BLaER1 treated with 17β-estradiol and CSF1 and Interleukin-3, amounts not matched to agents 10 nM and 100 nM (cell line): ENCODE measurements around the gene PARK7.

Experiments
- H3K27ac ChIP-seq, 11 experiments: shearing (Covaris generic); formaldehyde crosslinking; 2 replicates each; pipeline ENCODE4 v1.8.1; 2022
- H3K27me3 ChIP-seq, 11 experiments: shearing (Covaris generic); formaldehyde crosslinking; 2 replicates each; pipeline ENCODE4 v1.8.1; 2022
- H3K36me3 ChIP-seq, 11 experiments: shearing (Covaris generic); formaldehyde crosslinking; 2 replicates each; pipeline ENCODE4 v1.8.1; 2022
- H3K4me1 ChIP-seq, 10 experiments: shearing (Covaris generic); formaldehyde crosslinking; 2 replicates each; pipeline ENCODE4 v1.8.1; 2022
- H3K4me2 ChIP-seq, 11 experiments: shearing (Covaris generic); formaldehyde crosslinking; 2 replicates each; pipeline ENCODE4 v1.8.1; 2022
- H3K4me3 ChIP-seq, 10 experiments: shearing (Covaris generic); formaldehyde crosslinking; 2 replicates each; pipeline ENCODE4 v1.8.1; 2022
- H3K9ac ChIP-seq, 11 experiments: shearing (Covaris generic); formaldehyde crosslinking; 2 replicates each; pipeline ENCODE4 v1.8.1; 2022
- H3K9me3 ChIP-seq, 11 experiments: shearing (Covaris generic); formaldehyde crosslinking; replicated peaks in 1 of 11; 2 replicates each; pipeline ENCODE4 v1.8.1; 2022
- H4K20me1 ChIP-seq, 11 experiments: shearing (Covaris generic); formaldehyde crosslinking; 2 replicates each; pipeline ENCODE4 v1.8.1; 2022
- Cebpa-rat ChIP-seq, 11 experiments: shearing (Covaris generic); IDR thresholded peaks; 2 replicates each; pipeline ENCODE4 v1.8.1; 2022

PARK7 gene

GRCh38 chr1:7984811-7985210 is 23.3 kb downstream of the PARK7 start:
- H3K4me3 ChIP-seq, result no peak overlapping the region
- H4K20me1 ChIP-seq, result peaks cover 10 to 87% (median 46%) of the 10 kb centered on the region in 11 experiments; a peak in 20 of 22 replicates
- no peak overlapping the region for H3K9ac ChIP-seq
- H3K4me1 ChIP-seq, result peaks cover 0 to 5% (median 0%) of the 10 kb centered on the region in 10 experiments; a peak in 5 of 20 replicates
- H3K27ac ChIP-seq, result no peak overlapping the region
- H3K9me3 ChIP-seq, result no peaks in the 10 kb centered on the region
- no peak for TF ChIP-seq Cebpa-rat (IDR thresholded peaks at IDR 0.05)
- peaks cover 70 to 97% (median 77%) of the 10 kb centered on the region in 11 experiments for H3K36me3 ChIP-seq
- H3K4me2 ChIP-seq, result no peak overlapping the region
- H3K27me3 ChIP-seq, result no peaks in the 10 kb centered on the region

DNA sequence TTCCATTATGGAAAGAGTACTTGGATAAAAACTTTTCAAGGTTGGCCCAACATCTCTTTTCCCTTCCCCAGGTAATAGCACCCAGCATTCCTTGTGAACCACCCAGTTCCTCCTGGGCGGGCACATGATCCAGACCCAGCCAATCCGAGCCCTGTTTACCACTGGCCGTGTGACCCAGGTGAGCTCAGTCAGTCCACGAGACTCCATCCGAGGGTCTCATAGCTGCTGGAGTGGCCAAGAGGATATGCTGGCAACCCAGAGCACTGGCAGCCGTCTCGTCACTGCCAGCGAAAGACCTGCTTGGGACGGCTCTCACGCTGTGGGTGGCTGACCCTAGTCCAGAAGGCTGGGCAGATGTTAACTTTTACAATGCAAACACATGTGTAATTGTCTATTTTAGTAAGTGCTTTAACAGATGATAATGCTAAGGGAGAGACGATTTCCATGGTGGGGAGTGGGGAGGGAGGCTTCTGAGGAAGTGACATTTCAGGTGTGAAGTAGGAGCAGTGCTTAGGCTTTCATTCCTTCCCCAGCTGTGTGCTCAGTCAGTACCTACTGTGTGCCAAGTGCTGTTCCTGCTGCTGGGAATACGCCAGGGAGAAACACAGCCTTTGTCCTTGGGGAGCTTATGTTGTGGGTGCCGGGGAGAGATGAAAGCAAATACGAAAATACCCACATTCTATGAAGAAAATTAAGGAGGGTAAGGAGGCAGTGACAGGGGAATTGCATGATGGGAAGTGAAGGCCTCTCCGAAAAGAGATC is 24.5 kb downstream of the PARK7 start:
- Histone ChIP-seq H3K27me3 (no peaks in the 10 kb centered on the region), H4K20me1 (peaks cover 5 to 77% (median 34%) of the 10 kb centered on the region in 11 experiments; a peak in 19 of 22 replicates), H3K9me3 (no peaks in the 10 kb centered on the region), H3K36me3 (peaks cover 58 to 91% (median 70%) of the 10 kb centered on the region in 11 experiments), H3K9ac (no peak overlapping the region), H3K27ac (no peak overlapping the region), H3K4me1 (peaks cover 0 to 5% (median 0%) of the 10 kb centered on the region in 10 experiments; a peak in 5 of 20 replicates), H3K4me3 (no peak overlapping the region), H3K4me2 (no peak overlapping the region)
- TF ChIP-seq Cebpa-rat (IDR thresholded peaks at IDR 0.05), result no peak

- H3K9me3 ChIP-seq, result no peaks in the 10 kb centered on the region
- no peak overlapping the region for H3K9ac ChIP-seq
- no peak overlapping the region for H3K4me3 ChIP-seq
- peaks cover 54 to 80% (median 63%) of the 10 kb centered on the region in 11 experiments for H3K36me3 ChIP-seq
- TF ChIP-seq Cebpa-rat (IDR thresholded peaks at IDR 0.05), result no peak
- peaks cover 0 to 3% (median 0%) of the 10 kb centered on the region in 10 experiments; a peak in 4 of 20 replicates for H3K4me1 ChIP-seq
- no peak overlapping the region for H3K4me2 ChIP-seq
- peaks cover 5 to 66% (median 25%) of the 10 kb centered on the region in 11 experiments; a peak in 17 of 22 replicates for H4K20me1 ChIP-seq
- H3K27me3 ChIP-seq, result no peaks in the 10 kb centered on the region
- no peak overlapping the region for H3K27ac ChIP-seq
These were observed 26.0 kb downstream of the PARK7 start for GRCh38 chr1:7987528-7987927.

DNA sequence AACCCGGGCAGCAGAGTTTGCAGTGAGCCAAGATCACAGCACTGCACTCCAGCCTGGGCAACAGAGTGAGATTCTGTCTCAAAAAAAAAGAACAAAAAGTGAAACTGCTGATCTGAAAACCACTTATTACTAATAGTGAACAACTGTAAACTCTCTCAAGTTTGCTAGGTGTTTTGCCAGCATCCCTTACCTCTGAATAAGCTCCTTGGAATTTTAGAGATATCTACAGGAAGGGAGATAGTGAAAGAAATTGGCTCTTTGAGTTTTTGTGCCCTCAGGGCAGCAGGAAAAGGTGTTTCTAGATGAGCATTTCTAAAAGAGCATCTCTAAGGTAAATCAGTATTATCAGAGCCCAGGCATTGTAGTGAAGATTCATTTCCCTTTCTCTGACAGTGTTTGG is 27.1 kb downstream of the PARK7 start:
- H3K27ac ChIP-seq, result no peak overlapping the region

GRCh38 chr1:7989762-7990428 is 28.4 kb downstream of the PARK7 start:
- H3K4me1 ChIP-seq, result peaks cover 17 to 20% (median 19%) of the 10 kb centered on the region in 10 experiments
- TF ChIP-seq Cebpa-rat (IDR thresholded peaks at IDR 0.05), result no peak
- H3K27me3 ChIP-seq, result no peaks in the 10 kb centered on the region
- H3K4me2 ChIP-seq, result no peak overlapping the region
- H3K4me3 ChIP-seq, result no peak overlapping the region
- H3K27ac ChIP-seq, result no peak overlapping the region
- H3K9me3 ChIP-seq, result no peaks in the 10 kb centered on the region
- peaks cover 0 to 51% (median 2%) of the 10 kb centered on the region in 11 experiments; a peak in 4 of 22 replicates for H4K20me1 ChIP-seq
- H3K9ac ChIP-seq, result no peak overlapping the region
- H3K36me3 ChIP-seq, result peaks cover 31 to 56% (median 40%) of the 10 kb centered on the region in 11 experiments

More for the DNA sequence above, 27.1 kb downstream of the PARK7 start:
- Histone ChIP-seq H3K9ac (no peak overlapping the region), H3K27me3 (no peaks in the 10 kb centered on the region), H4K20me1 (peaks cover 4 to 57% (median 15%) of the 10 kb centered on the region in 11 experiments; a peak in 16 of 22 replicates), H3K36me3 (peaks cover 44 to 70% (median 53%) of the 10 kb centered on the region in 11 experiments), H3K4me2 (no peak overlapping the region), H3K4me3 (no peak overlapping the region), H3K9me3 (no peaks in the 10 kb centered on the region), H3K4me1 (peaks cover 6 to 8% (median 8%) of the 10 kb centered on the region in 10 experiments)
- no peak for TF ChIP-seq Cebpa-rat (IDR thresholded peaks at IDR 0.05)

DNA sequence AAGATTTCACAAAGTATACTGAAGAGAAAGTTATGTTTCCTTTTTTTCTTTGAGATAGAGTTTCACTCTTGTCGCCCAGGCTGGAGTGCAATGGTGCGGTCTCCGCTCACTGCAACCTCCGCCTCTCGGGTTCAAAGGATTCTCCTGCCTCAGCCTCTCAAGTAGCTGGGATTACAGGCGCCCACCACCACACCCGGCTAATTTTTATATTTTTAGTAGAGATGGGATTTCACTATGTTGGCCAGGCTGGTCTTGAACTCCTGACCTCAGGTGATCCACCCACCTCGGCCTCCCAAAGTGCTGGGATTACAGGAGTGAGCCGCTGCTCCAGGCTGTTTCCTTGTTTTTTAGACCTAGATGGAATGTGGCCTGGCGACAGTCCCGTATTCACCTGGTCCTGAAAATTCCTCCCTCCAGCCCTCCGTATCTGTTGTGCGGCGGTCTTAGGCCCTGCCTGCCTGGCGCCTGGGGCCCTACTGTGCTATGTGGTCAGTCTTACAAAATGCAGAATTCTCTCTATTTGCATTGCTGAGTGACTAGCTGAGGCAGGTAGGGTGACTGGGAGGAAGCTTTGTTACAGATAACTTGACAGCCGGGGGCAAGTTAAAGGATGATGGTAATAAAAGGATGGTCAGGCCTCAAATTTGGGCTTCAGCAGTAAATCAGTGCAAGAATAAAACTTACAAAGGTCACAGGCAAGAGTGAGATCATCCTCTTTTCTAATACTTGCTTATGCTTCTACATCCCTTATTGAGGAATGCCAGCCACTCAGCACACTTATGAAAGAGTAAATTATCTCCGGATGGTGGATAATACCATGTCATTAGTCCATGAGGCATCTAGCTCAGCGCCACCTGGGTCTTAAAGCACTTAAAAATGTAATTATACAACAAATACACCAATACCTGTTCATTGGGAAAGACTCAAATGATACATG is 30.3 kb downstream of the PARK7 start:
- Histone ChIP-seq H3K27ac (no peak overlapping the region), H4K20me1 (peaks cover 0 to 39% (median 0%) of the 10 kb centered on the region in 11 experiments; a peak in 3 of 22 replicates), H3K36me3 (peaks cover 12 to 41% (median 21%) of the 10 kb centered on the region in 11 experiments; a peak in 21 of 22 replicates), H3K9ac (no peak overlapping the region), H3K27me3 (no peaks in the 10 kb centered on the region), H3K4me2 (no peak overlapping the region), H3K4me1 (peaks cover 17 to 20% (median 19%) of the 10 kb centered on the region in 10 experiments), H3K4me3 (no peak overlapping the region), H3K9me3 (no peaks in the 10 kb centered on the region; a peak in 1 of 22 replicates)
- no peak for TF ChIP-seq Cebpa-rat (IDR thresholded peaks at IDR 0.05)

DNA sequence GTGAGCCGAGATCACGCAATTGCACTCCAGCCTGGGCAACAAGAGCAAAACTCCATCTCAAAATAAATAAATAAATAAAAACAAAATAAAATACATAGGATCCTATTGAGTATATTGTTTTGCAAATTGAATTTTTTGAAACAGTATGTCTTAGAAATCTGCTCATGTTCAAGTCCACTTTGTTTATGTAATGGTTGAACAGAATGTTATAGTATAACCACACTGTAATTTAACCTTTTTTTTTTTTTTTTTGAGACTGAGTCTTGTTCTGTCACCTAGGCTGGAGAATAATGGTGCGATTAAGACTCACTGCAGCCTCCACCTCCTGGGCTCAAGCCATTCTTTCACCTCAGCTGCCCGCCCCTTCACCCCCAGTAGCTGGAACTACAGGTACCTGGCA is 31.4 kb downstream of the PARK7 start:
- no peak for TF ChIP-seq Cebpa-rat (IDR thresholded peaks at IDR 0.05)
- no peak overlapping the region for H3K9ac ChIP-seq

More for the DNA sequence above, 31.4 kb downstream of the PARK7 start:
- peak overlapping the region in 1 of 11 experiments; percentile 38; a peak in 1 of 22 replicates for H3K27ac ChIP-seq
- H3K4me2 ChIP-seq, result peak overlapping the region; percentile 58 to 84 (median 71); a peak in 19 of 22 replicates
- H3K9me3 ChIP-seq, result no peaks in the 10 kb centered on the region; a peak in 1 of 22 replicates
- H3K27me3 ChIP-seq, result no peaks in the 10 kb centered on the region
- no peak overlapping the region for H3K4me3 ChIP-seq
- peaks cover 0 to 32% (median 0%) of the 10 kb centered on the region in 11 experiments; a peak in 3 of 22 replicates for H4K20me1 ChIP-seq
- peaks cover 17 to 20% (median 19%) of the 10 kb centered on the region in 10 experiments for H3K4me1 ChIP-seq
- peaks cover 1 to 30% (median 12%) of the 10 kb centered on the region in 11 experiments; a peak in 20 of 22 replicates for H3K36me3 ChIP-seq
